Subcutaneous abdominal adipose tissue (tissue), 5 donors: ENCODE results near the gene MAST3.

Experiments
- H3K27ac ChIP-seq: one replicate; pipeline ENCODE4 v1.7.0; 2013; ENCODE audit warnings: low read depth, mild to moderate bottlenecking, inconsistent platforms, low read length, moderate library complexity
- H3K27me3 ChIP-seq, 5 donors: one replicate each; pipeline ENCODE4 v1.7.0; 2013; ENCODE audit warnings: low read length in 5 of 5, inconsistent platforms in 1 of 5; ENCODE audit not compliant: control insufficient read depth in 5 of 5, insufficient read depth in 4 of 5
- H3K36me3 ChIP-seq, 5 donors: one replicate each; pipeline ENCODE4 v1.7.0; 2013; ENCODE audit warnings: low read length in 5 of 5; ENCODE audit not compliant: control insufficient read depth in 5 of 5, insufficient read depth in 5 of 5
- H3K4me1 ChIP-seq, 5 donors: one replicate each; pipeline ENCODE4 v1.7.0; 2013; ENCODE audit warnings: low read length in 5 of 5, mild to moderate bottlenecking in 3 of 5, moderate library complexity in 1 of 5; ENCODE audit not compliant: control insufficient read depth in 5 of 5, insufficient read depth in 5 of 5
- H3K4me3 ChIP-seq, 5 donors: one replicate each; pipeline ENCODE4 v1.7.0; 2013; ENCODE audit warnings: low read length in 5 of 5, low read depth in 1 of 5
- H3K9ac ChIP-seq, 5 donors: one replicate each; pipeline ENCODE4 v1.7.0; 2013; ENCODE audit warnings: low read length in 5 of 5, mild to moderate bottlenecking in 4 of 5, moderate library complexity in 3 of 5
- H3K9me3 ChIP-seq, 5 donors: one replicate each; pipeline ENCODE4 v1.7.0; 2013; ENCODE audit warnings: low read length in 5 of 5; ENCODE audit not compliant: control insufficient read depth in 5 of 5
- donor health status: healthy.
- donor health status: healthy.
- donor health status: healthy.
- donor health status: healthy.
- donor health status: healthy.

Gene MAST3

DNA sequence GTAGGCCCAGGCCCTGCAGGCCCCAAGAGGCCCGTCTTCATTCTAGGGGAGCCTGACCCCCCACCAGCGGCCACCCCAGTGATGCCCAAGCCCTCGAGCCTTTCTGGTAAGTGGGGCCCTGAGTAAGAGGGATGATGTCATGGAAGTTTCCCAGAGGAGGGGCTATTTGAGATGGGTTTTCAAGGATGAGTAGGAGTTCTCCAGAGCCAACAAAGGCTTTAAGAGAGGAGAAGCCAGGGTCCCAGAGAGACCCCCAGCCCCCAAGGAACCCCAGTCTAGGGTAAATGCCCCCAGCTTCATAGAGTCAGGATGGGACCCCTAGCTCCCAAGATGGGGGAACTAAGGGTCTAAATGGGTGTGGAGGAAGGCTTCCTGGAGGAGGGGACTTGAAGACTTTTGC is 46.3 kb downstream of the MAST3 start:
- H3K4me3 ChIP-seq = no peak overlapping the region
- peaks cover 4 to 76% (median 58%) of the 10 kb centered on the region in 5 donors for H3K36me3 ChIP-seq
- no peaks in the 10 kb centered on the region for H3K27me3 ChIP-seq
- no peaks in the 10 kb centered on the region for H3K9me3 ChIP-seq
- H3K27ac ChIP-seq = no peak overlapping the region
- H3K4me1 ChIP-seq = no peaks in the 10 kb centered on the region
- no peak overlapping the region for H3K9ac ChIP-seq

DNA sequence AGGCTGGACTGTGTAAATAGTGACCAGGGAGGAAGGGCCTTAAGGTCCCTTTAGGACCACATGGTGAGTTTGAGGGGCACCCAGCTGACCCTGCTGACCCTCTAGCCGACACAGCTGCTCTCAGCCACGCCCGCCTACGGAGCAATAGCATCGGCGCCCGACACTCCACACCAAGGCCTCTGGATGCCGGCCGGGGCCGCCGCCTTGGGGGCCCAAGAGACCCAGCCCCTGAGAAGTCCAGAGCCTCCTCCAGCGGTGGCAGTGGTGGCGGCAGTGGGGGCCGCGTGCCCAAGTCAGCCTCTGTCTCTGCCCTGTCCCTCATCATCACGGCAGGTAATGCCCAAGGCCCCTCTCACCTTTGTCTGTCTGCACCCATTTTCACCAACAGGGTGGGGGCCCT is 46.8 kb downstream of the MAST3 start:
- Histone ChIP-seq H3K4me1 (no peaks in the 10 kb centered on the region), H3K36me3 (peaks cover 4 to 72% (median 56%) of the 10 kb centered on the region in 5 donors), H3K9ac (no peak overlapping the region), H3K9me3 (no peaks in the 10 kb centered on the region), H3K27me3 (no peaks in the 10 kb centered on the region), H3K27ac (no peak overlapping the region), H3K4me3 (no peak overlapping the region)

DNA sequence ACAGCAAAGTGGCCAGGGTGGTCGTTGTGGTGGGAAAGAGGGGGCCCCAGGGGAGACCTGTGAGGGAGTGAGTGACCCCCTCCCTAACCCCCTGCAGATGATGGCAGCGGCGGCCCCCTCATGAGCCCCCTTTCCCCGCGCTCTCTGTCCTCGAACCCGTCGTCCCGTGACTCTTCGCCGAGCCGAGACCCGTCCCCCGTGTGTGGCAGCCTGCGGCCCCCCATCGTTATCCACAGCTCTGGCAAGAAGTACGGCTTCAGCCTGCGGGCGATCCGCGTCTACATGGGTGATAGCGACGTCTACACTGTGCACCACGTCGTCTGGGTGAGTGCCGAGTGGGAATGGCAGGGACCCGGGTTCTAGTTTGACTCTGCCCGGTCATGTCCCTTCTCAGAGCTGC is 47.3 kb downstream of the MAST3 start:
- H3K27ac ChIP-seq = no peak overlapping the region
- no peak overlapping the region for H3K4me3 ChIP-seq
- no peaks in the 10 kb centered on the region for H3K9me3 ChIP-seq
- H3K36me3 ChIP-seq = peaks cover 4 to 70% (median 56%) of the 10 kb centered on the region in 5 donors
- no peak overlapping the region for H3K9ac ChIP-seq
- H3K27me3 ChIP-seq = no peaks in the 10 kb centered on the region
- no peaks in the 10 kb centered on the region for H3K4me1 ChIP-seq

DNA sequence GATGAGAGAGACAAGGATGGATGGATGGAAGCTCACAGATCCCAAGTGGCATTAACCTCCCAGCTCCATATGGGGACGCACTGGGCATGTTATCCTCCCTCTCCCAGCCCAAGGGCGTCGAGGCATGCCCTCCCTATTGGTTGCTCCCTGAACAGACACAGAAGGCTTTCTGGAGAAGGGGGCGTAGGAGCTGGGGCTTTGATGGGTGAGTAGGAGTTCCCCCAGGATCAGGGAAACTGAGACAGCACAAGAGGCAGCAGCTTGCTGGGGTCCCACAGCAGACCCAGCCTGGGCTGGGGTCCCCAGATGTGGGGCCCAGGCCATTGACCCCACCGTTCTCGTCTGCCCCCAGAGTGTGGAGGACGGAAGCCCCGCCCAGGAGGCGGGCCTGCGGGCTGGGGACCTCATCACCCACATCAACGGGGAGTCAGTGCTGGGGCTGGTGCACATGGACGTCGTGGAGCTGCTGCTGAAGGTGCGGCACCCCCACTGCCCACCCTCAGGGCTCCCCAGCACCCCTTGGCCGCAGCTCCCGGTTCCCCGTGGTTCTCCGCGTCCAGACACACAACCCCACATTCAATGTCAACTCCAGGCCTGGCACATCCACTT is 47.9 kb downstream of the MAST3 start:
- Histone ChIP-seq H3K36me3 (peaks cover 1 to 65% (median 52%) of the 10 kb centered on the region in 5 donors), H3K9me3 (no peaks in the 10 kb centered on the region), H3K4me1 (no peaks in the 10 kb centered on the region), H3K9ac (no peak overlapping the region), H3K4me3 (no peak overlapping the region), H3K27me3 (no peaks in the 10 kb centered on the region), H3K27ac (no peak overlapping the region)

DNA sequence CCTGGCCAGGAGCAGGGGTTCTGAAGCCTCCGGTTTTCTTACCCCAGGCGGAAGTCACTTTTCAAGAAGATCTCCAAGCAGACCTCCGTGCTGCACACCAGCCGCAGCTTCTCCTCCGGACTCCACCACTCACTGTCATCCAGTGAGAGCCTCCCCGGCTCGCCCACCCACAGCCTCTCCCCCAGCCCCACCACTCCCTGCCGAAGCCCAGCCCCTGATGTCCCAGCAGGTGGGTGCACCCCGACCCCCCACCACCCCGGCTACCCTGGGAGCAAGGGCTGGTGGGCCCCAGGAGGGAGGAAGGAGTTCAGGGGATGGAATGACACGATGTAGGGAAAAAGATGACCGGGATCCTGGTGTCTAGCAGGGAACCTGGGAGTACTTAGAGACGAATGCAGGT is 49.8 kb downstream of the MAST3 start:
- H3K27me3 ChIP-seq = no peaks in the 10 kb centered on the region
- no peak overlapping the region for H3K27ac ChIP-seq
- H3K4me3 ChIP-seq = no peak overlapping the region
- peaks cover 0 to 55% (median 43%) of the 10 kb centered on the region in 5 donors for H3K36me3 ChIP-seq
- H3K9me3 ChIP-seq = no peaks in the 10 kb centered on the region
- peaks cover 0 to 12% (median 7%) of the 10 kb centered on the region in 5 donors for H3K4me1 ChIP-seq
- H3K9ac ChIP-seq = no peak overlapping the region

DNA sequence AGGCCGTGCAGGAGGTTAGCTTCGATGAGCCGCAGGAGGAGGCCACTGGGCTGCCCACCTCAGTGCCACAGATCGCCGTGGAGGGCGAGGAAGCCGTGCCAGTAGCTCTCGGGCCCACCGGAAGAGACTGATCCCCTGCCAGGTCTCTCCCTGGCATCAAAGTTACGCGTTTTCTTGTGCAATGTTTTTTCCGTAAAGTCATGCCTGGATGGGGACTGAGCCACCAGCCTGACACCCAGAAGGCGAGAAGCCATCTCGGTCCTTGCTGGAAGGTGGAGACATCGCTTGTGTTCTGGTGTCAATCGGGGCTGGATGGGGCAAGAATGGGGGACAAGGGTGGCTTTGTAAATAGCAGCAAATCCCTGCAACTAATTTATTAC is 52.0 kb downstream of the MAST3 start:
- Histone ChIP-seq H3K36me3 (peaks cover 0 to 34% (median 27%) of the 10 kb centered on the region in 5 donors), H3K4me1 (peaks cover 0 to 32% (median 21%) of the 10 kb centered on the region in 5 donors), H3K9me3 (no peaks in the 10 kb centered on the region), H3K9ac (no peak overlapping the region), H3K4me3 (no peak overlapping the region), H3K27ac (no peak overlapping the region), H3K27me3 (no peaks in the 10 kb centered on the region)

DNA sequence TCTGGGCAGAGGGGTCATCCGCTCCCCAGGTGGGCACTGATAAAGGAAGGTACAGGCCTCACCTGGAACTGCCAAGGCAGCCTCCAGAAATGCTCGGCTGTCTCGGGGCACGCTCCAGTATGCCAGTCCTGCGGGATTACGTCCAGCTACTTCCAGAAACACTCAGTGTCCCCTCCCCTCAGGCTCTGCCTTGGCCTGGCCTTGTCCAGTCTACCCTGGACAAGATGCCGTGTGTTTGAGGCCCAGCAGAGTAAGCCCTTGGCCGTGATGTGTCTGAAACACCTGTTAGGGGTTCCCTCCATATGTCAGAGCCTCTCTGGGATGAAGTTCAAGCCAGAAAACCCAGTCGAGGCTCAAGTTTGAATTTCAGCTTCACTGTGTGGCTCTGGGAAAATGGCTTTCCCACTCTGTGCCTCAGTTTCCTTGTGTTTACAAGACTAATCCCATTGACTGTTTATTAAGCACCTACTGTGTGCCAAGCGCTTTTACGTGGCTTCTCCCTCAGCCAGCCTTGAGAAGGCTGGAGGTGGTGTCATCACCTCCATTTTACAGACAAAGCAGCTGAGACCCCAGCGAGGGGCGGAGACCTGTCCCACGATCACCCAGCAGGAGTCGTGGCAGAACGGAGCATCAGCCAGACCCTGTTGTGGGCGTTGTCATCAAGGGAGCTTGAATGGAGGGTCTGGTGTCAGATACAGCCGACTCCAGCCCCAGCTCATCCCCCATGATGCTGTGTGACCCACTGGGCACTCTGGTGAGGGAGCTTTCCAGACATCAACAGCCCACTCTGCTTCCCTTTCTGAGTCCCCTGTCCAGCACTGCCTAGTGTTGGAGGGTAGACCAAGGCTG is 53.4 kb downstream of the MAST3 start:
- H3K4me1 ChIP-seq = peaks cover 0 to 36% (median 22%) of the 10 kb centered on the region in 5 donors
- H3K9ac ChIP-seq = peak overlapping the region in 3 of 5 donors; percentile 13 to 97 (median 87)
- no peaks in the 10 kb centered on the region for H3K9me3 ChIP-seq
- H3K4me3 ChIP-seq = no peak overlapping the region
- no peak overlapping the region for H3K27ac ChIP-seq
- H3K27me3 ChIP-seq = no peaks in the 10 kb centered on the region
- H3K36me3 ChIP-seq = peaks cover 0 to 25% (median 16%) of the 10 kb centered on the region in 5 donors

DNA sequence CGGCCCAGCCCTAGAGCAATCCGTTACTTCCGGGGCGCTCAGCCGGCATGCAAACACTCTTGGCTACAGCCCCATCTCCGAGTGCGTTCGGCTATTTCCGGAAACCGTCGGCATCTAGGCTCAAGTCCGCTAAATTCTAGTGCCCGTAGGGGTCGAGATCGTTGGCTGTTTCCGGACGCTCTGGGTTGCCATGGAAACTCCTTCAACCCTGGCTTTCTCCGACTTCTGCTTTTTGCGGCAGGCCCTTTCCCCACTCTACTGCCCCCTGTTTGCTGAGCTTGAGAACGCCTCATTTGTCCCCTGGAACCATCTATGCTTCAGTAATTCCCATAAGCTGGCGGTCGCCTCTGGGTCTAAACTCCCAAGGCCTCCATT is 54.9 kb downstream of the MAST3 start:
- peak overlapping the region; percentile 71 to 88 (median 75) for H3K4me3 ChIP-seq
- H3K27me3 ChIP-seq = no peaks in the 10 kb centered on the region
- H3K36me3 ChIP-seq = peaks cover 0 to 17% (median 10%) of the 10 kb centered on the region in 5 donors
- H3K4me1 ChIP-seq = peaks cover 6 to 50% (median 34%) of the 10 kb centered on the region in 5 donors
- H3K9ac ChIP-seq = peak overlapping the region; percentile 73 to 97 (median 87)
- H3K9me3 ChIP-seq = no peaks in the 10 kb centered on the region
- H3K27ac ChIP-seq = peak overlapping the region; percentile 93

DNA sequence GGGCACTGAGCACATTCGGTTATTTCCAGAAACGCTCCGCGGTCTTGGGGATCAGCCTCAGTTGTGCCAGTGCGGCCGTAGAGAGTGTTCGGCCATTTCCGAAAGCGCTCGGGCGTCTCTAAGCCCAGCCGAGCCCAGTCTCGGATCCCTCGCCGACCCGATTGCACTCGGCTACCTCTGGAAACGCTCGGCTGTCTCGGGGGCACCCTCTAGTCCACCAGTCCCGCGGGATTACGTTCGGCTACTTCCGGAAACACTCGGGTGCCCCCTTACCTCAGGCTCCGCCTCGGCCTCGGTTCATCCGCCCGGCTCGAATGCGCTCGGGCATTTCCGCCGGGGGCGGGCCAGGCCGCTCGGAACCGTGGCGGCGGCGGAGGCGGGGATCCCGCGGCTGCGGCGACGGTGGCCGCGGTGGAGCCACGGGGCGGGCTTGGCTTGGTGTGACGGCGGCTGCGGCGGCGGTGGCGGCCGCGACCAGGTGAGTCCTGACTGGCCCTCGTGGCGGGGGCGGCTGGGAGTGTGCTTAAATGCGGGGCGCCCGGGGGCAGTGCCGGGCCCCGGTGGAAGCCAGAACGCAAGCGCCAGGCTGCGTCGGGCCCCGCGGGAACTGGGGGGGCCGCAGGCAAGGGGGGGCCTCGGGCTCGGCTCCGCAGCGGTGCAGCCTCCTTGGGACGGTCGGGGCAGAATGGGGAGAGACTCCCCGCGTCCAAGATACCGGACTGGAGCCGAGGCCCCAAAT is 55.4 kb downstream of the MAST3 start, which contains the start of gene PIK3R2:
Gene PIK3R2 (plus strand): TSS at position 347 of the 739 bp plus-strand sequence. CDS start 2,717 bp downstream, outside the sequence.
- Histone ChIP-seq H3K27me3 (no peaks in the 10 kb centered on the region), H3K36me3 (peaks cover 0 to 13% (median 8%) of the 10 kb centered on the region in 5 donors), H3K9ac (peak within 1 kb of the TSS; percentile 73 to 97 (median 87)), H3K27ac (peak within 1 kb of the TSS; percentile 93), H3K4me3 (peak within 1 kb of the TSS; percentile 71 to 88 (median 75)), H3K9me3 (no peaks in the 10 kb centered on the region), H3K4me1 (peaks cover 6 to 52% (median 35%) of the 10 kb centered on the region in 5 donors)
